HepG2 (cell line): ENCODE measurements around the gene MORC4. TPM values are rescaled to one million over a fixed set of nuclear protein-coding genes. Genes with fewer than 3 reads are reported as not detected.

Source experiments
- KIAA2018 ChIP-seq: sonication (generic); formaldehyde crosslinking; IDR thresholded peaks from 2 replicates; pipeline ENCODE4 v1.5.0; 2020; ENCODE audit warnings: mild to moderate bottlenecking, missing genetic modification reagents, borderline replicate concordance
- KLF9 ChIP-seq: IDR thresholded peaks from 2 replicates; pipeline ENCODE4 v1.6.1; 2016; ENCODE audit warnings: low read depth
- NR2F1 ChIP-seq, 2 experiments: fragments of 450-650 bp in 1 of 2; formaldehyde crosslinking in 1 of 2; IDR thresholded peaks; 2 replicates each; pipeline versions ENCODE4 v1.5.0 to v1.6.1; 2016 to 2020; ENCODE audit warnings: mild to moderate bottlenecking in 1 of 2, missing compliant biosample characterization in 1 of 2, missing genetic modification reagents in 1 of 2, moderate library complexity in 1 of 2
- SRSF1 ChIP-seq: fragments of 200-400 bp; formaldehyde crosslinking; optimal IDR thresholded peaks from 2 replicates; pipeline ENCODE3; 2017; ENCODE audit warnings: mild to moderate bottlenecking, low read depth, low read length, moderate library complexity
- ZBTB20 ChIP-seq: sonication (generic); formaldehyde crosslinking; IDR thresholded peaks from 2 replicates; pipeline ENCODE4 v1.8.1; 2023; ENCODE audit warnings: missing genetic modification reagents, low read depth, mild to moderate bottlenecking, borderline replicate concordance
- ZFAT ChIP-seq: sonication (generic); formaldehyde crosslinking; conservative IDR thresholded peaks from 2 replicates; pipeline ENCODE4 v1.8.1; 2023; ENCODE audit warnings: missing genetic modification reagents, inconsistent platforms
- ZNF20 ChIP-seq: sonication (generic); formaldehyde crosslinking; IDR thresholded peaks from 2 replicates; pipeline ENCODE4 v1.4.0; 2020; ENCODE audit warnings: mild to moderate bottlenecking, moderate library complexity, missing genetic modification reagents
- polyA plus RNA-seq, 8 experiments: library from polyadenylated mRNA; depleted of rRNA in 3 of 8; stranded (reverse) in 7 of 8; unstranded in 1 of 8; fragments of >200 nt; fragmentation: Illumina TruSeq in 4 of 8; extraction: Trizol in 4 of 8; gene quantifications; 2 replicates each; pipeline versions ENCODE4 v1.2.1 to v1.2.3, GENCODE V29; 2011 to 2016; ENCODE audit warnings: low read depth in 4 of 8, missing spikeins in 1 of 8, mixed read lengths in 1 of 8; ENCODE audit not compliant: insufficient read depth in 1 of 8
- total RNA-seq, 5 experiments: library from RNA; depleted of rRNA; stranded (reverse); fragments of >200 nt; fragmentation: Illumina TruSeq; extraction: Trizol; gene quantifications; 2 replicates each; pipeline ENCODE4 v1.2.3, GENCODE V29; 2016; ENCODE audit warnings: low read depth in 1 of 5
- TF ChIP-seq, protein P1 (sequence below): sonication (generic); formaldehyde crosslinking; IDR thresholded peaks from 2 replicates; pipeline ENCODE4 v1.9.0; 2021; ENCODE audit warnings: missing genetic modification reagents, borderline replicate concordance
- TF ChIP-seq, protein P2 (sequence below): sonication (generic); formaldehyde crosslinking; IDR thresholded peaks from 2 replicates; pipeline ENCODE4 v1.8.1; 2022; ENCODE audit warnings: mild to moderate bottlenecking, missing genetic modification reagents
- TF ChIP-seq, protein P3 (sequence below): sonication (generic); formaldehyde crosslinking; IDR thresholded peaks from 2 replicates; pipeline ENCODE4 v1.8.0; 2022; ENCODE audit warnings: mild to moderate bottlenecking, missing genetic modification reagents, moderate library complexity

MORC4 gene
- total and polyA plus RNA-seq, 2 of the 13 experiments (the other 11 are each of a cell fraction or from before 2014, with no cell fraction given) = 7.3 to 17.6 TPM

DNA sequence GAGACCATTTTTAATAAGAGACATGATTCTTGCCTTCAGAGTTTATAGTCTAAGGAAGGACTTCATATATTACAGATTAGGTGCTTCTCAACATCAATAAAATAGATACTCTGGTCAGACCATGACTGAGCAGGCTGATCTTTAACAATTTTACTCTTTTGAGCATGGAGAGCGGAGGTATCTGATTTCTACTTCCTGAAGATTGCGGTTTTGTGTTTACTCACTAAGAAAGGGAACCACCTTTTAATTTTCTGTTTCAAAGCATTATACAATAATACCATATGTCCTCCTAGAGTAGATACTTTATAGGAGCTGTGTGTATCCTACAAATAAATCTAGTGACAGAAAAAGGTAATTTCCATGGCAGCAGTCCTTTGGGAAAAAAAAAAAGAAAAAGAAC, 12.5 kb downstream of the MORC4 start (continued):
- TF ChIP-seq, protein P1, sequence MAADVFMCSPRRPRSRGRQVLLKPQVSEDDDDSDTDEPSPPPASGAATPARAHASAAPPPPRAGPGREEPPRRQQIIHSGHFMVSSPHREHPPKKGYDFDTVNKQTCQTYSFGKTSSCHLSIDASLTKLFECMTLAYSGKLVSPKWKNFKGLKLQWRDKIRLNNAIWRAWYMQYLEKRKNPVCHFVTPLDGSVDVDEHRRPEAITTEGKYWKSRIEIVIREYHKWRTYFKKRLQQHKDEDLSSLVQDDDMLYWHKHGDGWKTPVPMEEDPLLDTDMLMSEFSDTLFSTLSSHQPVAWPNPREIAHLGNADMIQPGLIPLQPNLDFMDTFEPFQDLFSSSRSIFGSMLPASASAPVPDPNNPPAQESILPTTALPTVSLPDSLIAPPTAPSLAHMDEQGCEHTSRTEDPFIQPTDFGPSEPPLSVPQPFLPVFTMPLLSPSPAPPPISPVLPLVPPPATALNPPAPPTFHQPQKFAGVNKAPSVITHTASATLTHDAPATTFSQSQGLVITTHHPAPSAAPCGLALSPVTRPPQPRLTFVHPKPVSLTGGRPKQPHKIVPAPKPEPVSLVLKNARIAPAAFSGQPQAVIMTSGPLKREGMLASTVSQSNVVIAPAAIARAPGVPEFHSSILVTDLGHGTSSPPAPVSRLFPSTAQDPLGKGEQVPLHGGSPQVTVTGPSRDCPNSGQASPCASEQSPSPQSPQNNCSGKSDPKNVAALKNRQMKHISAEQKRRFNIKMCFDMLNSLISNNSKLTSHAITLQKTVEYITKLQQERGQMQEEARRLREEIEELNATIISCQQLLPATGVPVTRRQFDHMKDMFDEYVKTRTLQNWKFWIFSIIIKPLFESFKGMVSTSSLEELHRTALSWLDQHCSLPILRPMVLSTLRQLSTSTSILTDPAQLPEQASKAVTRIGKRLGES (CRISPR knock-in tag) = no peak
- TF ChIP-seq, protein P2, sequence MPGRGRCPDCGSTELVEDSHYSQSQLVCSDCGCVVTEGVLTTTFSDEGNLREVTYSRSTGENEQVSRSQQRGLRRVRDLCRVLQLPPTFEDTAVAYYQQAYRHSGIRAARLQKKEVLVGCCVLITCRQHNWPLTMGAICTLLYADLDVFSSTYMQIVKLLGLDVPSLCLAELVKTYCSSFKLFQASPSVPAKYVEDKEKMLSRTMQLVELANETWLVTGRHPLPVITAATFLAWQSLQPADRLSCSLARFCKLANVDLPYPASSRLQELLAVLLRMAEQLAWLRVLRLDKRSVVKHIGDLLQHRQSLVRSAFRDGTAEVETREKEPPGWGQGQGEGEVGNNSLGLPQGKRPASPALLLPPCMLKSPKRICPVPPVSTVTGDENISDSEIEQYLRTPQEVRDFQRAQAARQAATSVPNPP (CRISPR knock-in tag) = no peak
- TF ChIP-seq, protein P3, sequence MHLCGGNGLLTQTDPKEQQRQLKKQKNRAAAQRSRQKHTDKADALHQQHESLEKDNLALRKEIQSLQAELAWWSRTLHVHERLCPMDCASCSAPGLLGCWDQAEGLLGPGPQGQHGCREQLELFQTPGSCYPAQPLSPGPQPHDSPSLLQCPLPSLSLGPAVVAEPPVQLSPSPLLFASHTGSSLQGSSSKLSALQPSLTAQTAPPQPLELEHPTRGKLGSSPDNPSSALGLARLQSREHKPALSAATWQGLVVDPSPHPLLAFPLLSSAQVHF (CRISPR knock-in tag) = no peak
- no peak for TF ChIP-seq KIAA2018 (CRISPR knock-in tag)
- TF ChIP-seq ZNF20 (CRISPR knock-in tag) = no peak
- TF ChIP-seq NR2F1 (CRISPR knock-in tag; IDR thresholded peaks at IDR 0.05) = no peak
- TF ChIP-seq ZFAT (CRISPR knock-in tag) = no peak
- no peak for TF ChIP-seq KLF9 (CRISPR knock-in tag)
- no peak for TF ChIP-seq ZBTB20
- no peak for TF ChIP-seq SRSF1
